HG02973 (cell line): ENCODE measurements around the gene GREM2.

ENCODE experiments used
- ATAC-seq: cut with Tn5 transposase; IDR thresholded peaks from one replicate; pipeline ENCODE4 v1.9.1; 2021; ENCODE audit warnings: moderate library complexity; ENCODE audit not compliant: unreplicated experiment

Gene GREM2

DNA sequence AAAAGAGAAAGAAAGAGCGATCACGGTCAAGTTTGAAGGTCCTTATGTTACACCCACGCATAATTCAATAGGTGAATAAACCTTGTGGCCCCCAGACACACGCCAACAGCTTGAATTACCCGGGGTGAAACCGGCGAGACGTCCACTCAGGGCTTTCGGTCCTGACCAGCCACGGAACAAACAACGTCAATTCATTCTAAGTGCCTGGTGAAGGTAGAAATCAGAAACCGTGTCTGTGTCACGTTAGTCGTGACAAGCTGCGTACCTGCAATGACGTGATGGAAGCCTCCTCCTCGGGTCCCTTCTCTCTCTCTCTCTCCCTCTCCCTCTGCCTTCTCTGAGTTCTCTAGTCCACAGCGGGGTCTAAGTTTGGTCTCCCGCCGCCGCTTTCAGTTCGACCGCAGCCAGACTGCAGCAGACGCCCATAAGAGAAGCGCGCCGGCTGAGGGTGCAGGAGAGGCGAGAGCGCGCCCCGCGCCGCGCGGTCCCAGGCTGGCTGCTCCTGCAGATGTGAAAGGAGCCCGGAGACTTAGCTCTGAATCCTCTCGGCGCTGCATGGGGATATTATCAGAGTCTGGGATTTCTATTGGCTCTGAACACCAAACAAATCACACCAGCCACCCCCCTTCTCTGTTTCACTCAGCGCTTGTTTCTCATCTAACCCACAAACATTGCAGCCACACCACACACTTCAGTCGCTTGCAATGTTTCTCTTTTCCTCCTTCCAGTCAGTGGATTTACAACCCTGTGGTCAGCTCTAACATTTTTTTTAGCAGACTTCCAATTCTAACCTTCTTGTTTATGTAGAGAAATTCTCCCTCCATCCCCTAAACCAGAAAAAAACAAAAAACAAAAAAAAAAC lies at the start of gene GREM2:
Gene GREM2 (minus strand): TSS at position 537 of the 862 bp plus-strand sequence. CDS start 118,680 bp downstream, outside the sequence.
- peak; percentile 97 for ATAC-seq

DNA sequence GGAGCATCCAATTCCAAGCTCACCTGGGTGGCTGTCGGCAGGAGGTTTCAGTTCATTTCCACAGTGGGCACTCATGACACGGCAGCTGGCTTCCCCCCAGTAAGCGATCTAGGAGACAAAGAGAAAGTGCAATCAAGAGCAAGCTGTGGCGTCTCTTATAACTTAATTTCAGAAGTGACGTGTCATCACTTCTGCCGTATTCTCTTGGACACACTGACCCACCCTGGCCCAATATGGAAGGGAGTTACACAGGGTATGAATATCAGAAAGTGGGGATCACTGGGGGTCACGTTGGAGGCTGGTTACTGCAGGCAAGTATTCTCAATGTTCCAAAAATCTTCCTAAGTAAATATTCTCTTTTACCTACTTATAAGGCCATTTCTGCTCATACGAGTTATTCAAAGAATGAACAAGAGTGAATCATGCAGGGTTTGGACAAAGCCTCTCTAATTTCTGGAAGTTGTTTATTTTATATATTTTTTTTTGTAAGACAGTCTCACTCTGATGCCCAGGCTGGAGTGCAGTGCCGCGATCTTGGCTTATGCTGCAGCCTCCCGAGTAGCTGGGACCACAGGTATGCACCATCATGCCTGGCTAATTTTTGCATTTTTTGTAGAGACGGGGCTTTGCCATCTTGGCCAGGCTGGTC lies 46.5 kb upstream of the GREM2 start:
- ATAC-seq = no peak

GRCh38 chr1:240656531-240656930 lies 44.6 kb upstream of the GREM2 start:
- no peak for ATAC-seq

- ATAC-seq = no peak
Measured at GRCh38 chr1:240652961-240653409, 41.0 kb upstream of the GREM2 start.

- ATAC-seq = no peak
Measured at GRCh38 chr1:240652549-240652948, 40.6 kb upstream of the GREM2 start.

DNA sequence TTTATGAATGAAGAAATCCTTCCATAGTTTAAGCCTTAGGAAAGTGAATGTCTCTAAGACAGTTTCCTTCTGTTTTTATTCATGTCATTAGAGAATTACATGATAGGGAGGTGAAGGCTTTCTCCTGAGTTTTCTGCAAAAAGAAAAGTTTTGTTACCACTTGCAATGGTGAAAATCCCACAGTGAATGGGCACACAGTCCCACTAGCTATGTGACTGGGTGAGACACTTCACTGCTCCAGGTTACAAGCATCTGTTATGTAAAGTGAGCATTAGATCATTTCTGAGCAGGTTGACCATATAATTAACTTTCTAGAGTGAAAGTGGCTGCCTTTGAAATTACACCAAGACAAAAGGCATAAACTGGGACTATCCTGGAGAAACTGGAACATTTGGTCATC lies 38.9 kb upstream of the GREM2 start:
- ATAC-seq = no peak

- ATAC-seq = no peak
Measured at GRCh38 chr1:240649733-240650721, 38.1 kb upstream of the GREM2 start.

DNA sequence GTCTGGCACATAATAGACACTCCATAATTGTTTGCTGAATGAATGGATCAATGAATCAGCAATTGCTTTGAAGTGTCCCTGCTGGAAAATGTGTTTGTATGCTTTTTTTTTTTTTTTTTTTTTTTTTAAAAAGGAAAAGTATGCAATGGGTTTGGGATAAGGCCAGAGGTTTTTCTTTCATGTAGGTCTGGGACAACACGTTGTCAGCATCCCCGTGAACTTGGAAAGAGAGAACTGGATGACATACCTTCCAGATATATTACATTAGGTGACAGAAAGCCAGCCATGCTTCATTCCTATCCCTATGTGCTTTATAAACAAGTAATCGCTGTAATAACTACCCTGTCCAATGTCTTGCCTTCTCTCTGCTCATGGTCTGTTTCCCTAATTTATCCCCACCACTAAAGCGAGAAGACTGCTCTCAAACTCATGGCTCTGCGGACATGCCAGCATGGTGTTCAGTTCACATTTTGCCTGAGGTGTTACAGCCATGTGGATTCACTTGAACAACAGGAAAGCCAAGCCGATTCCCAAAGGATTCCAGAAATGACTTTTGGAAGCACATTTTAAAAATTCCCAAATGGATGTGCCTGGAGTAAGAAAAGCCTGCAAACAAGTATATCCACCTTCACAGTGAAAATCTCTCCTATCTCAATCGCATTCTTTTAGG lies 34.8 kb upstream of the GREM2 start:
- no peak for ATAC-seq

DNA sequence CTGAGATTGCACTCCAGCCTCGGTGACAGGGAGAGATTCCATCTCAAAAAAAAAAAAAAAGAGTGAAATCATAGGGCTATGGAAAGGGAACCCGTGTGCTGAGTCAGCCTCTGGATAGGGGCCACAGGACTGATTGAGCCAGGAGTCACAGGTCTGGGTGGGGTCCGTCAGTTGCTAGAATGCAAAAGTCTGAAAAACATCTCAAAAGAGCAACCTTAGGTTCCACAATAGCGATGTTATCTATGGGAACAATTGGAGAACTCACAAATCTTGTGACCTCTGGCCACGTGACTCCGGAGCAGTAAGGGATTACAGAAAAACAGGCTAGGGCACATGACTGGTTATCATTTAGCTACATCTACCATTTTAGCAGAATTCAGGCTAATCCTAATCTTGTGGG lies 32.8 kb upstream of the GREM2 start:
- ATAC-seq = no peak

DNA sequence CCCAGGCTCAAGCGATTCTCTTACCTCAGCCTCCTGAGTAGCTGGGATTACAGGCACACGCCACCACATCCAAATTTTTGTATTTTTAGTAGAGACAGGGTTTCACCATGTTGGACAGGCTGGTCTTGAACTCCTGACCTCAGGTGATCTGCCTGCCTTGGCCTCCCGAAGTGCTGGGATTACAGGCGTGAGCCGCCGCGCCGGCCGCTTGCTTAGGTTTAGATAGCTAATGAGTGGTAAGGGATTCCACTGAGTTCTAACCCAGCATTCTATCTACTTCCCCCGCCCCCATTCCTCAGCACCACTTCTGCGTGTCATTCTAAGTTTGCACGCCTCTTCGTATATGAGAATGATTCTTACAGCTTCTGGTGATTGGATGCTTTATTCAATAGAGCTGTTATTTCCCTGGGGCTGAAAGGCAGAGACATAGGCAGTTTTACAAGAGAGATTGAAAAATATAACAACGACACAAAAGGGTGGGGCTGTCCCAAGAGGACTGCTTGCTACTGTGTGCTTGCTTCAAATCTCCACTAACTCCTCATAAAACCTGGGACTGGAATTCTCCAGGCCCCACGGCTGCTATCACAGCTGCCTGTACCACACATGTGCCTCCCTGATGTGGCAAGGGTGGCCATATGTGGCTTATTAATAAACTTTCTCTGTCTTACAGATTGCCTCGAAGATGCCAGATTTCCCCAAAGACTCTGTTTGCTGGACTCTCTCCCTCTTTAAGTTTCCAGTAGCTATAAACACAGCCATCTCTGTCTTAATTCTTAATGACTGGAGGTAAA lies 23.7 kb upstream of the GREM2 start:
- no peak for ATAC-seq

DNA sequence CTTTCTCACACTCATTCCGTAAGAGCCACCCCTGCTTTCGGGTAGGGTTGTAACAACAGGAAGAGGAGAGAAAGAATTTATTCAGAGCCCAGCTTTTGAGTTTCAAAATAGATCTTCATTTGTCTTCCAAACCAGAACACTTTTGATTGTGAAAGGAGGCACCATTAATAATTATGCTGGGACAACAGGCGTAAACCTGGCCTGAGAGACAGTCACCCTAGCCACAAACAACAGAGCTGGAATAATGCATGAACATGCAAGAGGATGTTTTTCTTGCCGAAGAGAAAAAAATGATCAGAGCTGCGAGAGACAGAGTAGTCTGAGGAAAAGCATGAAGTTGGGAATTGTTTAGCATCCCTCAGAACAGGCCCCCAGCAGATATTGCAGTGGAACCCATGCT lies 18.5 kb upstream of the GREM2 start:
- ATAC-seq = no peak

DNA sequence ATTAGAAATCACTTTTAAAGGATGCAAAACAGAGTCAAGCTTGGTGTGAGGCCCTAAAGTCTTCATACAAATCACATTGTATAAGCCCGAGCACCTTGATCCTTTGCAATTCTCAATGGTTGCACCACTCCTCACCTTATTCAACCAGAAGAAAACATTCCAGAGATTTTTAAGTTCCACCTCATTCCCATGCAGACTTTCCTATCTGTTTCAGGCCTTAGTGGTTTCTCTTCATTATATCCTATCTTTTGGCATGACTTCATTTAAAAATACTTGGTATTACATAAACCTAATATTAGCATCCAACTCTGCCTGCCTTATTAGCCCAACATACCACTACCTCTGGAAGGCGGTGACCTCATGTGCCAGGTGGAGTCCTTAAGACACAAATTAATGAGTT lies 9.3 kb upstream of the GREM2 start:
- no peak for ATAC-seq

GRCh38 chr1:240619906-240620621 lies 8.1 kb upstream of the GREM2 start:
- no peak for ATAC-seq

GRCh38 chr1:240619357-240619756 lies 7.4 kb upstream of the GREM2 start:
- no peak for ATAC-seq

DNA sequence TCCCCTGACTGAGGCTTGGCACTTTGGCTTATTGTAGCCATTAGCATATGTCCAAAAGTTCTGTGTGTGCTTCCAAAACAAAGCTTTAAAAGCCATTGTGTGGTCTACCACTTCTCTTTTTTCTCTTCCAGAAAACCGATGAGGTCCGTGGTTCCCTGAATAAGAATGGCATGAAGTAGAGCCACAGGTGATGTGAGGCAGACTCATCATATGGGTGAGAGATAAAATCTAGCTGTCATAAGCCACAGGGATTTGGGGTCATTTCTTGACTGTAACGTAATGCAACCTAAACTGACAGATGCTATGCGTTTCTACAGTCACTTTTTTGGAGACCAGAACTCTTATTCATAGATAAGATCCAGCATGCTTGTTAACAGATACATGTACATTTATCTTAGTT lies 7.0 kb upstream of the GREM2 start:
- no peak for ATAC-seq

DNA sequence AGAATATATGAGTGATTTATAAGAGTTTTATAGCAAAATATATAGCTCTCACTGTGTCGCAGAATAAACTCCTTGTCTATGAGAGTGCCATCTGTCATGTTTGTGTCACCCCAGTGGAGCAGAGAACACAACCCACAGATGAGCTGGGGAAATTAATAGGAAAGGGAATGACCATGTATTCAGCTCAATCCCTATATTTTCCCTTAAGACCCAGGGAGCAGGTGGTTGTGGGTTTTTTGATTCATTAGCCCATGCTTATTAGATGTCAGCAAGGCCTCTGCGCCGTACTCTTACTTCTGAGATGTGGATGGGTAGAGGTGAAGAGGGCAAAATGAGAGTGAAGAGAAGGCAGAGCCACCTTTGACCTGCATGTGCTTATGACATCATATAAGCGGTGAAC lies 4.1 kb upstream of the GREM2 start:
- ATAC-seq = no peak

DNA sequence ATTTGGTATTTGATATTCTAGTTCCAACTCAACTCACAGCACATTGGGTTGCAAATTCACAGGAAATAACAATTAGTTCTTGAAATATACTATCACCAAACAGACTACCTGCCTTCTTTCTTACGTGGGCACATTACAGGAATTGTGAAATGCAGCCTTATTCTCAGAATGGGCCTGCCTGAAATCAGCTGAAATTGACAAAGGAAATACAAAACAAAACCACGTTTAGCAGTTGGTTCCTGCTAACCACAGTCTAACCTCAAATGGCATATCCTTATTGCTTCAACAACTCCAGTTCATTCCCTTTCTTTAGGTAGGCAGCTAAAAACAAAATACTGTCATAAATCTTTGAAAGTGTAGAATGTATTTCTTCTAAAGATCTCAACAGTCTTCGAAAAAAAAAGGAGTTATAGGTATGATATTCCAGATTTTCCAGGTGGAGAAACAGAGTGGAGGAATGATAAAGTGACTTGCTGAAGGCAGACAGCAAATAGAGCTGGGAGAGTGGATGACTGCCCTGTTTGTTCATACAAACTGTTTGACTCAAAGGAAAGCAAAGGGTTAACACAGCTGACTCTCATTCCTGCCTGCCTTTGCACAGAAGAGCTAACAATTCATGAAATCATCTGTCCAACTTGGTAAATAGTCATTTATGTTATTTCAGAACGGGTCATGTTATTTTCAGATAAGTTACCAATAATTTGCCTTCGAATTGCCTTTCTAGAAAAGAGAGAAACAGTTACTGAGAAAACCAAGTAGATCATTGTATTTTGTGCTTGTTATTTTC lies 1.6 kb upstream of the GREM2 start:
- no peak for ATAC-seq

GRCh38 chr1:240612811-240613210 lies 856 bp upstream of the GREM2 start:
- ATAC-seq = no peak
